Body of pancreas (tissue), 4 donors: ENCODE results near the gene PIBF1. TPM values are rescaled to one million over a fixed set of nuclear protein-coding genes. Genes with fewer than 3 reads are reported as not detected.
"Not testable (repeated sequence)": the region's sequence is repeated elsewhere in the genome, so short reads cannot be mapped to it uniquely, and the experiment has no call there.

Experiments used
- ATAC-seq: fragments of 150-250 bp; one replicate; pipeline ENCODE4 v1.9.1; 2016
- DNase-seq, 4 donors: peaks; one replicate each; pipeline ENCODE4 v3.0.0-alpha.2; 2019
- H3K27ac ChIP-seq, 4 donors: fragments of 200-600 bp; sonication (generic); 1 replicate in 3 of 4; 2 replicates in 1 of 4; pipeline versions ENCODE4 v1.5.1 to v1.6.1; 2016 to 2019; ENCODE audit warnings: mild to moderate bottlenecking in 1 of 4, mixed read lengths in 1 of 4, moderate library complexity in 1 of 4
- H3K27me3 ChIP-seq, 2 donors: fragments of 200-600 bp; sonication (generic); one replicate each; pipeline ENCODE4 v1.6.0; 2016; ENCODE audit warnings: mild to moderate bottlenecking in 1 of 2
- H3K36me3 ChIP-seq, 2 donors: fragments of 200-600 bp; sonication (generic); replicated peaks in 1 of 2; 2 replicates each; pipeline ENCODE4 v1.5.1; 2016; ENCODE audit warnings: low read depth in 2 of 2; ENCODE audit not compliant: insufficient read depth in 1 of 2
- H3K4me1 ChIP-seq: fragments of 200-600 bp; sonication (generic); one replicate; pipeline ENCODE4 v1.6.0; 2016
- H3K4me3 ChIP-seq, 2 donors: fragments of 200-600 bp; sonication (generic); 1 replicate in 1 of 2; 2 replicates in 1 of 2; pipeline ENCODE4 v1.5.1; 2016 to 2019
- H3K9me3 ChIP-seq, 3 donors: fragments of 200-600 bp; sonication (generic); 1 replicate in 2 of 3; 2 replicates in 1 of 3; pipeline ENCODE4 v1.5.1; 2016
- CTCF ChIP-seq, 7 experiments: fragments of 450-650 bp in 4 of 7; fragments of 200-600 bp in 3 of 7; sonication (generic) in 3 of 7; IDR thresholded peaks; one replicate each; pipeline ENCODE4 v1.5.1; 2016 to 2019; ENCODE audit warnings: antibody characterized with exemption in 7 of 7
- POLR2A ChIP-seq, 3 donors: fragments of 450-650 bp; IDR thresholded peaks; one replicate each; pipeline ENCODE4 v1.6.1; 2016; ENCODE audit warnings: antibody characterized with exemption in 3 of 3, mild to moderate bottlenecking in 2 of 3
- WGBS, 2 donors: methylation state at CpG; one replicate each; pipeline ENCODE4 v1.1.5; 2017; 5-methylcytosine and 5-hydroxymethylcytosine counted together
- intact Hi-C: fragments of 100-400 bp; cut with DNase I; formaldehyde crosslinking; loops from one replicate; pipeline ENCODE4 v1.15.1; 2023
- total RNA-seq, 2 donors: library from RNA; depleted of rRNA; stranded (reverse); fragments of >200 nt; gene quantifications; one replicate each; pipeline ENCODE4 v1.1.0, GENCODE V29; 2016

PIBF1 gene
- total RNA-seq, 2 donors from 2014 or later = 7.6 to 25.9 TPM

DNA sequence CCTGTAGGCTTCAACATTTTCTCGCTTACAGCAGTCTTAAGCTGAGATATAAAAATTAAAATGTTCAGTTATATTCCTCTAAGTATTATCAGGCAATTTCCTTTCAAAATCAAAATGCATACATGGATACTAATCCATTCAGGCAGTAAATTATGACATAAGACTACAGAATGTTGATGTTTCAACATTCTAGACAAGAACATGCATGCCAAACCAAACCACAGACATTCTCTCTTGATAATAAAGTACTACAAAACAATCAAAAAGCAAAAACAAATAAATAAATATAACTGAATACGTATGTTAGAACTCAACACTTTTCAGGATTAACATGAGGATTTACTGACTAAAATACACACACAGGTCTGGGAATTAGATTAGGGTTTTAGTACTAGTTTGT is 7.9 kb upstream of the PIBF1 start:
- no peak for DNase-seq
- intact Hi-C loops = no loop called here
- Histone ChIP-seq H3K9me3 (no peaks in the 10 kb centered on the region), H3K27me3 (no peaks in the 10 kb centered on the region), H3K27ac (no peak overlapping the region), H3K36me3 (peaks cover 27 to 58% of the 10 kb centered on the region in 2 donors), H3K4me3 (no peak overlapping the region), H3K4me1 (no peaks in the 10 kb centered on the region)
- ATAC-seq = no peak
- TF ChIP-seq POLR2A (IDR thresholded peaks at IDR 0.05) (no peak), CTCF (IDR thresholded peaks at IDR 0.05) (no peak)
- 78 to 90% methylated on average over 2 of the region's 2 CpGs for WGBS, 2 donors

- intact Hi-C loops = no loop called here
- no peak for TF ChIP-seq CTCF (IDR thresholded peaks at IDR 0.05)
- TF ChIP-seq POLR2A (IDR thresholded peaks at IDR 0.05) = no peak
- 1 to 3% methylated on average over 7 of the region's 7 CpGs for WGBS, 2 donors
These were observed 784 bp downstream of the PIBF1 start for GRCh38 chr13:72782717-72783116.

GRCh38 chr13:72784679-72785078 is 2.7 kb downstream of the PIBF1 start:
- H3K9me3 ChIP-seq, intact Hi-C loops, H3K36me3 ChIP-seq, H3K4me3 ChIP-seq, H3K27ac ChIP-seq, ATAC-seq, DNase-seq, H3K27me3 ChIP-seq: not testable (repeated sequence)
- 92 to 99% methylated on average over 4 of the region's 4 CpGs for WGBS, 2 donors
- H3K4me1 ChIP-seq = peaks cover 25% of the 10 kb centered on the region

More at GRCh38 chr13:72782717-72783116, 784 bp downstream of the PIBF1 start:
- H3K4me3 ChIP-seq = peak overlapping the region; percentile 81 to 98
- H3K27me3 ChIP-seq = no peaks in the 10 kb centered on the region
- peaks cover 0 to 3% of the 10 kb centered on the region in 2 donors for H3K36me3 ChIP-seq
- peaks cover 28% of the 10 kb centered on the region for H3K4me1 ChIP-seq
- ATAC-seq = no peak
- H3K9me3 ChIP-seq = no peaks in the 10 kb centered on the region
- peak overlapping the region in 2 of 4 donors; percentile 91 to 93 for H3K27ac ChIP-seq
- DNase-seq = no peak

DNA sequence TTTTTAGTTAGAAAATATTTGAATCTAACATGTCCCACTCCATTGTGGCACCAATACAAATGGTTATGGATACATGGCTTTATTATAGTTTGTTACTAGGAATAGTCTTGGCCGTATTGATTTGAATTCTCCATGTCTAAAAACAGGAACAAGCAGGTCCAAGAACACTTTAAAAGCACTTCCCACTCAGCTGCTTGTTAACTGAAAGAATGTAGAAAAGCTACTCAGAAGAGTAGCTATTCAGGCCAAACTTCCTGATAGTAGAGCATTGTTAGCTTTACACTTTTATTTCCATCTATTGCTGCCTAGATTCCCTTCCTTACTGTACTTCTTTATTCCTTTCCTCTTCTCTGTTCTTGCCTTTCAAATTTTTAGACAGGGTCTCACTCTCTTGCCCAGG is 6.9 kb downstream of the PIBF1 start:
- intact Hi-C loops = no loop called here
- H3K27ac ChIP-seq = no peak overlapping the region
- H3K36me3 ChIP-seq = peaks cover 0 to 3% of the 10 kb centered on the region in 2 donors
- 53 to 79% methylated on average over 1 of the region's 1 CpG for WGBS, 2 donors
- peaks cover under 1% of the 10 kb centered on the region for H3K4me1 ChIP-seq
- DNase-seq = no peak
- no peak for ATAC-seq
- H3K9me3 ChIP-seq = no peaks in the 10 kb centered on the region
- H3K4me3 ChIP-seq = no peak overlapping the region
- TF ChIP-seq POLR2A (IDR thresholded peaks at IDR 0.05) = no peak
- TF ChIP-seq CTCF (IDR thresholded peaks at IDR 0.05) = no peak
- H3K27me3 ChIP-seq = no peaks in the 10 kb centered on the region

- Histone ChIP-seq H3K36me3 (peaks cover 0 to 7% of the 10 kb centered on the region in 2 donors), H3K4me1 (no peaks in the 10 kb centered on the region), H3K4me3 (no peak overlapping the region), H3K9me3 (no peaks in the 10 kb centered on the region), H3K27ac (no peak overlapping the region), H3K27me3 (no peaks in the 10 kb centered on the region)
- ATAC-seq (no peak), DNase-seq (no peak)
- TF ChIP-seq CTCF (IDR thresholded peaks at IDR 0.05) (no peak), POLR2A (IDR thresholded peaks at IDR 0.05) (no peak)
- 89 to 92% methylated on average over 2 of the region's 2 CpGs for WGBS, 2 donors
- intact Hi-C loops = no loop called here
These were observed 10.7 kb downstream of the PIBF1 start for GRCh38 chr13:72792640-72793039.
